ENCODE data around the gene MRPL22. TPM values are rescaled to one million over a fixed set of nuclear protein-coding genes. Genes with fewer than 3 reads are reported as not detected.

Gene MRPL22
- total RNA-seq, 1 experiment from 2014 or later, result 68.3 TPM

- intact Hi-C loops (cut with micrococcal nuclease), result no loop called here
- H2AFZ ChIP-seq (ENCODE audit: low read depth, low read length, poor library complexity, severe bottlenecking), result no peak within 1 kb of the TSS
- DNase-seq (ENCODE audit: low read depth, low spot score) (no peak), ATAC-seq (no peak)
- H3K4me3 ChIP-seq (replicated peaks in 1 of 2; ENCODE audit: low read depth in 1 of 2, low read length in 2 of 2), result peak within 1 kb of the TSS in 1 of 2 experiments; percentile 20; a peak in 1 of 4 replicates
- BruUV-seq (replicated peaks), result no TSS peak
- no peak for TF ChIP-seq CEBPB (IDR thresholded peaks at IDR 0.05; ENCODE audit: low read depth)
- no peak for TF ChIP-seq ZNF274 (IDR thresholded peaks at IDR 0.05; ENCODE audit: low read depth, low read length)
- no peak for TF ChIP-seq ZBTB33 (IDR thresholded peaks at IDR 0.05; ENCODE audit: extremely low read depth, insufficient replicate concordance, low read length)
- TF ChIP-seq ATF3 (IDR thresholded peaks at IDR 0.05), result no peak
- POLR2A ChIA-PET, result no interaction called here
- no peaks in the 10 kb centered on the region for H3K79me2 ChIP-seq (ENCODE audit: insufficient read depth, low read length)
- no peaks in the 10 kb centered on the region for H4K20me1 ChIP-seq (ENCODE audit: insufficient read depth)
- H3K9ac ChIP-seq (ENCODE audit: low read length), result no peak within 1 kb of the TSS
- H3K4me2 ChIP-seq (ENCODE audit: low read length), result no peak within 1 kb of the TSS
- peaks cover 11% of the 10 kb centered on the region; the same call in 1 of the 2 replicates for H3K27me3 ChIP-seq (ENCODE audit: insufficient read depth, low read length)
- peaks cover 0 to 7% of the 10 kb centered on the region in 2 experiments; a peak in 2 of 4 replicates for H3K4me1 ChIP-seq (ENCODE audit: control insufficient read depth in 1 of 2, insufficient read depth in 2 of 2, low read length in 2 of 2)
- H3K9me2 ChIP-seq (ENCODE audit: insufficient read depth), result no peaks in the 10 kb centered on the region
- CTCF ChIA-PET, result no interaction called here
- H3K27ac ChIP-seq (ENCODE audit: low read depth, low read length), result no peak within 1 kb of the TSS
- RAD21 ChIA-PET (ENCODE audit: low non-redundant PET in 1 of 2, low total read pairs in 2 of 2, uncharacterized antibody in 2 of 2, unreplicated experiment in 2 of 2), result no interaction called here
- no peaks in the 10 kb centered on the region for H3K9me3 ChIP-seq (ENCODE audit: control insufficient read depth in 1 of 2, insufficient read depth in 1 of 2, low read depth in 1 of 2, low read length in 2 of 2)
- H3K36me3 ChIP-seq (ENCODE audit: control insufficient read depth in 1 of 2, insufficient read depth in 2 of 2, low read length in 2 of 2), result no peaks in the 10 kb centered on the region
Measured at GRCh38 chr5:155013526-155013925, 72.7 kb downstream of the MRPL22 start, which contains the start of gene KIF4B. Gene KIF4B (plus strand): TSS chr5:155013755. CDS start chr5:155013860, 105 bp downstream.

GRCh38 chr5:155015239-155015638 is 74.4 kb downstream of the MRPL22 start:
- intact Hi-C loops (cut with micrococcal nuclease), result no loop called here
- Histone ChIP-seq H4K20me1 (ENCODE audit: insufficient read depth) (no peaks in the 10 kb centered on the region), H3K79me2 (ENCODE audit: insufficient read depth, low read length) (no peaks in the 10 kb centered on the region), H3K36me3 (ENCODE audit: control insufficient read depth in 1 of 2, insufficient read depth in 2 of 2, low read length in 2 of 2) (no peaks in the 10 kb centered on the region), H2AFZ (ENCODE audit: low read depth, low read length, poor library complexity, severe bottlenecking) (no peak overlapping the region), H3K4me2 (ENCODE audit: low read length) (no peak overlapping the region), H3K9me3 (ENCODE audit: control insufficient read depth in 1 of 2, insufficient read depth in 1 of 2, low read depth in 1 of 2, low read length in 2 of 2) (no peaks in the 10 kb centered on the region), H3K27ac (ENCODE audit: low read depth, low read length) (no peak overlapping the region), H3K9ac (ENCODE audit: low read length) (no peak overlapping the region), H3K4me1 (ENCODE audit: control insufficient read depth in 1 of 2, insufficient read depth in 2 of 2, low read length in 2 of 2) (no peaks in the 10 kb centered on the region), H3K9me2 (ENCODE audit: insufficient read depth) (no peaks in the 10 kb centered on the region), H3K27me3 (ENCODE audit: insufficient read depth, low read length) (peaks cover 11% of the 10 kb centered on the region; the same call in 1 of the 2 replicates), H3K4me3 (replicated peaks in 1 of 2; ENCODE audit: low read depth in 1 of 2, low read length in 2 of 2) (no peak overlapping the region)
- no peak for ATAC-seq
- ChIA-PET POLR2A (no interaction called here), RAD21 (ENCODE audit: low non-redundant PET in 1 of 2, low total read pairs in 2 of 2, uncharacterized antibody in 2 of 2, unreplicated experiment in 2 of 2) (no interaction called here), CTCF (interaction anchor here (0.7 kb wide), 1 partner anchor 11 kb away, joined by 3 read pairs; no protein-coding TSS in a partner anchor)
- BruUV-seq (replicated peaks), result no TSS peak
- DNase-seq (ENCODE audit: low read depth, low spot score), result no peak
- TF ChIP-seq SP1 (IDR thresholded peaks at IDR 0.05; ENCODE audit: low read depth) (no peak), YY1 (IDR thresholded peaks at IDR 0.05; ENCODE audit: extremely low read depth, insufficient replicate concordance, low read depth, low read length) (no peak), POLR2A (IDR thresholded peaks at IDR 0.05; ENCODE audit: borderline replicate concordance, extremely low read depth, insufficient read depth, insufficient read length) (no peak), EZH2phosphoT487 (IDR thresholded peaks at IDR 0.05; ENCODE audit: borderline replicate concordance) (no peak), SIN3A (IDR thresholded peaks at IDR 0.05; ENCODE audit: low read depth) (no peak), ELF1 (IDR thresholded peaks at IDR 0.05; ENCODE audit: borderline replicate concordance, low read depth) (no peak), TCF7L2 (IDR thresholded peaks at IDR 0.05; ENCODE audit: borderline replicate concordance, extremely low read depth, insufficient read depth, insufficient read length) (no peak)
